ENCODE data around the gene ANKRD24. TPM values are rescaled to one million over a fixed set of nuclear protein-coding genes. Genes with fewer than 3 reads are reported as not detected.

ANKRD24 gene
- total and polyA plus RNA-seq, 4 donors, result 0.28 to 2.5 (median 1.4) TPM

DNA sequence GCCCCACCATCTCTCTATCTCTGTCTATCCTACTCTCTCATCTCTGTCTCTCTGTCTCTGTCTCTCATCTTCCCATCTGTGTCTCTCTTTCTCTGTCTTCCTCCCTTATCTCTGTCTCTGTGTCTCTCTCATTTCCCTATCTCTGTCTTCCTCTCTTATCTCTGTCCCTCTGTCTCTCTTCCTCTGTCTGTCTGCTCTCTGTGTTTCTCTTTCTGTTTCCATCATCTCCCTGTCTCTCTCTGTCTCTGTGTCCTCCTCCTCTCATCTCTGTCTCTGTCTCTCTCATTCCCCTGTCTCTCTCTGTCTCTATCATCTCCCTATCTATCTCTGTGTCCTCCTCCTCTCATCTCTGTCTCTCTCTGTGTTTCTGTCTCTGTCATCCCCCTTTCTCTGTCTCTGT, 45.3 kb downstream of the ANKRD24 start:
- no peak overlapping the region for H3K4me3 ChIP-seq (ENCODE audit: low read depth in 1 of 3, low read length in 3 of 3)
- H3K9ac ChIP-seq (ENCODE audit: low read depth in 1 of 2, low read length in 2 of 2), result no peak overlapping the region
- H3K9me3 ChIP-seq (ENCODE audit: control insufficient read depth in 4 of 4, low read length in 3 of 4), result no peaks in the 10 kb centered on the region
- H3K4me1 ChIP-seq (ENCODE audit: control insufficient read depth in 4 of 4, insufficient read depth in 4 of 4, low read length in 3 of 4), result peaks cover 0 to 6% (median 0%) of the 10 kb centered on the region in 4 donors
- TF ChIP-seq JUND (IDR thresholded peaks at IDR 0.05) (no peak), NR2F2 (IDR thresholded peaks at IDR 0.05) (no peak), YY1 (IDR thresholded peaks at IDR 0.05) (no peak), HNF4A (conservative IDR thresholded peaks at IDR 0.05) (no peak), RAD21 (IDR thresholded peaks at IDR 0.05) (no peak), RXRA (IDR thresholded peaks at IDR 0.05) (no peak), SP1 (IDR thresholded peaks at IDR 0.05) (no peak), EGR1 (IDR thresholded peaks at IDR 0.05; ENCODE audit: low read depth in 2 of 2) (no peak), FOXA1 (IDR thresholded peaks at IDR 0.05) (no peak), TAF1 (conservative IDR thresholded peaks at IDR 0.05) (no peak), HNF4G (IDR thresholded peaks at IDR 0.05) (no peak), GABPA (IDR thresholded peaks at IDR 0.05 in 1 of 2, conservative IDR thresholded peaks at IDR 0.05 in 1 of 2) (no peak)
- TF ChIP-seq, protein P1, sequence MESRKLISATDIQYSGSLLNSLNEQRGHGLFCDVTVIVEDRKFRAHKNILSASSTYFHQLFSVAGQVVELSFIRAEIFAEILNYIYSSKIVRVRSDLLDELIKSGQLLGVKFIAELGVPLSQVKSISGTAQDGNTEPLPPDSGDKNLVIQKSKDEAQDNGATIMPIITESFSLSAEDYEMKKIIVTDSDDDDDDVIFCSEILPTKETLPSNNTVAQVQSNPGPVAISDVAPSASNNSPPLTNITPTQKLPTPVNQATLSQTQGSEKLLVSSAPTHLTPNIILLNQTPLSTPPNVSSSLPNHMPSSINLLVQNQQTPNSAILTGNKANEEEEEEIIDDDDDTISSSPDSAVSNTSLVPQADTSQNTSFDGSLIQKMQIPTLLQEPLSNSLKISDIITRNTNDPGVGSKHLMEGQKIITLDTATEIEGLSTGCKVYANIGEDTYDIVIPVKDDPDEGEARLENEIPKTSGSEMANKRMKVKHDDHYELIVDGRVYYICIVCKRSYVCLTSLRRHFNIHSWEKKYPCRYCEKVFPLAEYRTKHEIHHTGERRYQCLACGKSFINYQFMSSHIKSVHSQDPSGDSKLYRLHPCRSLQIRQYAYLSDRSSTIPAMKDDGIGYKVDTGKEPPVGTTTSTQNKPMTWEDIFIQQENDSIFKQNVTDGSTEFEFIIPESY (IDR thresholded peaks at IDR 0.05), result no peak
- TF ChIP-seq, protein P2, sequence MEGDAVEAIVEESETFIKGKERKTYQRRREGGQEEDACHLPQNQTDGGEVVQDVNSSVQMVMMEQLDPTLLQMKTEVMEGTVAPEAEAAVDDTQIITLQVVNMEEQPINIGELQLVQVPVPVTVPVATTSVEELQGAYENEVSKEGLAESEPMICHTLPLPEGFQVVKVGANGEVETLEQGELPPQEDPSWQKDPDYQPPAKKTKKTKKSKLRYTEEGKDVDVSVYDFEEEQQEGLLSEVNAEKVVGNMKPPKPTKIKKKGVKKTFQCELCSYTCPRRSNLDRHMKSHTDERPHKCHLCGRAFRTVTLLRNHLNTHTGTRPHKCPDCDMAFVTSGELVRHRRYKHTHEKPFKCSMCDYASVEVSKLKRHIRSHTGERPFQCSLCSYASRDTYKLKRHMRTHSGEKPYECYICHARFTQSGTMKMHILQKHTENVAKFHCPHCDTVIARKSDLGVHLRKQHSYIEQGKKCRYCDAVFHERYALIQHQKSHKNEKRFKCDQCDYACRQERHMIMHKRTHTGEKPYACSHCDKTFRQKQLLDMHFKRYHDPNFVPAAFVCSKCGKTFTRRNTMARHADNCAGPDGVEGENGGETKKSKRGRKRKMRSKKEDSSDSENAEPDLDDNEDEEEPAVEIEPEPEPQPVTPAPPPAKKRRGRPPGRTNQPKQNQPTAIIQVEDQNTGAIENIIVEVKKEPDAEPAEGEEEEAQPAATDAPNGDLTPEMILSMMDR (IDR thresholded peaks at IDR 0.05; ENCODE audit: low read depth, low read length, missing input control), result no peak
- TF ChIP-seq, protein P3, sequence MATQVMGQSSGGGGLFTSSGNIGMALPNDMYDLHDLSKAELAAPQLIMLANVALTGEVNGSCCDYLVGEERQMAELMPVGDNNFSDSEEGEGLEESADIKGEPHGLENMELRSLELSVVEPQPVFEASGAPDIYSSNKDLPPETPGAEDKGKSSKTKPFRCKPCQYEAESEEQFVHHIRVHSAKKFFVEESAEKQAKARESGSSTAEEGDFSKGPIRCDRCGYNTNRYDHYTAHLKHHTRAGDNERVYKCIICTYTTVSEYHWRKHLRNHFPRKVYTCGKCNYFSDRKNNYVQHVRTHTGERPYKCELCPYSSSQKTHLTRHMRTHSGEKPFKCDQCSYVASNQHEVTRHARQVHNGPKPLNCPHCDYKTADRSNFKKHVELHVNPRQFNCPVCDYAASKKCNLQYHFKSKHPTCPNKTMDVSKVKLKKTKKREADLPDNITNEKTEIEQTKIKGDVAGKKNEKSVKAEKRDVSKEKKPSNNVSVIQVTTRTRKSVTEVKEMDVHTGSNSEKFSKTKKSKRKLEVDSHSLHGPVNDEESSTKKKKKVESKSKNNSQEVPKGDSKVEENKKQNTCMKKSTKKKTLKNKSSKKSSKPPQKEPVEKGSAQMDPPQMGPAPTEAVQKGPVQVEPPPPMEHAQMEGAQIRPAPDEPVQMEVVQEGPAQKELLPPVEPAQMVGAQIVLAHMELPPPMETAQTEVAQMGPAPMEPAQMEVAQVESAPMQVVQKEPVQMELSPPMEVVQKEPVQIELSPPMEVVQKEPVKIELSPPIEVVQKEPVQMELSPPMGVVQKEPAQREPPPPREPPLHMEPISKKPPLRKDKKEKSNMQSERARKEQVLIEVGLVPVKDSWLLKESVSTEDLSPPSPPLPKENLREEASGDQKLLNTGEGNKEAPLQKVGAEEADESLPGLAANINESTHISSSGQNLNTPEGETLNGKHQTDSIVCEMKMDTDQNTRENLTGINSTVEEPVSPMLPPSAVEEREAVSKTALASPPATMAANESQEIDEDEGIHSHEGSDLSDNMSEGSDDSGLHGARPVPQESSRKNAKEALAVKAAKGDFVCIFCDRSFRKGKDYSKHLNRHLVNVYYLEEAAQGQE (IDR thresholded peaks at IDR 0.05), result no peak
- TF ChIP-seq, protein P4, sequence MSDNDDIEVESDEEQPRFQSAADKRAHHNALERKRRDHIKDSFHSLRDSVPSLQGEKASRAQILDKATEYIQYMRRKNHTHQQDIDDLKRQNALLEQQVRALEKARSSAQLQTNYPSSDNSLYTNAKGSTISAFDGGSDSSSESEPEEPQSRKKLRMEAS (IDR thresholded peaks at IDR 0.05), result no peak
- no peak for DNase-seq (ENCODE audit: low spot score)
- H3K27me3 ChIP-seq (ENCODE audit: control insufficient read depth in 4 of 4, insufficient read depth in 4 of 4, low read length in 3 of 4), result peaks cover 0 to 2% (median 0%) of the 10 kb centered on the region in 4 donors
- H3K36me3 ChIP-seq (ENCODE audit: control insufficient read depth in 4 of 4, insufficient read depth in 3 of 4, low read depth in 1 of 4, low read length in 3 of 4), result no peaks in the 10 kb centered on the region
- H3K27ac ChIP-seq (ENCODE audit: low read depth in 1 of 2, low read length in 2 of 2), result no peak overlapping the region

DNA sequence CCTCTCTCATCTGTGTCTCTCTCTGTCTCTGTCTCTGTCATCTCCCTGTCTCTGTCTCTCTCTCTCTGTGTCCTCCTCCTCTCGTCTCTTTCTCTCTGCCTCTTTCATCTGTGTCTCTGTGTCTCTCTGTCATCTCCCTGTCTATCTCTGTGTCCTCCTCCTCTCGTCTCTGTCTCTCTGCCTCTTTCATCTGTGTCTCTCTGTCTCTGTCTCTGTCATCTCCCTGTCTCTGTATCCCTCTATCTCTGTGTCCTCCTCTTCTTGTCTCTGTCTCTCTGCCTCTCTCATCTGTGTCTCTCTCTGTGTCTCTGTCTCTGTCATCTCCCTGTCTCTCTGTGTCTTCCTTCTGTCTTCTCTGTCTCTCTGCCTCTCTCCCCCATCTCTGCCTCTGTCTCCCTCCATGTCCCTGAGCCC, 46.3 kb downstream of the ANKRD24 start:
- Histone ChIP-seq H3K36me3 (ENCODE audit: control insufficient read depth in 4 of 4, insufficient read depth in 3 of 4, low read depth in 1 of 4, low read length in 3 of 4) (no peaks in the 10 kb centered on the region), H3K9me3 (ENCODE audit: control insufficient read depth in 4 of 4, low read length in 3 of 4) (no peaks in the 10 kb centered on the region), H3K4me3 (ENCODE audit: low read depth in 1 of 3, low read length in 3 of 3) (no peak overlapping the region), H3K27ac (ENCODE audit: low read depth in 1 of 2, low read length in 2 of 2) (no peak overlapping the region), H3K4me1 (ENCODE audit: control insufficient read depth in 4 of 4, insufficient read depth in 4 of 4, low read length in 3 of 4) (peaks cover 0 to 6% (median 0%) of the 10 kb centered on the region in 4 donors), H3K27me3 (ENCODE audit: control insufficient read depth in 4 of 4, insufficient read depth in 4 of 4, low read length in 3 of 4) (peaks cover 0 to 2% (median 0%) of the 10 kb centered on the region in 4 donors), H3K9ac (ENCODE audit: low read depth in 1 of 2, low read length in 2 of 2) (no peak overlapping the region)
- no peak for DNase-seq (ENCODE audit: low spot score)
- 60% methylated on average over 2 of the region's 2 CpGs for WGBS
- TF ChIP-seq RAD21 (IDR thresholded peaks at IDR 0.05) (no peak), EGR1 (IDR thresholded peaks at IDR 0.05; ENCODE audit: low read depth in 2 of 2) (no peak), TAF1 (conservative IDR thresholded peaks at IDR 0.05) (no peak), HNF4A (conservative IDR thresholded peaks at IDR 0.05) (no peak), HNF4G (IDR thresholded peaks at IDR 0.05) (no peak), FOXA2 (IDR thresholded peaks at IDR 0.05) (no peak), RXRA (IDR thresholded peaks at IDR 0.05) (no peak), SP1 (IDR thresholded peaks at IDR 0.05) (no peak), YY1 (IDR thresholded peaks at IDR 0.05) (no peak), FOXA1 (IDR thresholded peaks at IDR 0.05) (no peak)
- TF ChIP-seq, protein P4 (IDR thresholded peaks at IDR 0.05), result no peak
- TF ChIP-seq, protein P5, sequence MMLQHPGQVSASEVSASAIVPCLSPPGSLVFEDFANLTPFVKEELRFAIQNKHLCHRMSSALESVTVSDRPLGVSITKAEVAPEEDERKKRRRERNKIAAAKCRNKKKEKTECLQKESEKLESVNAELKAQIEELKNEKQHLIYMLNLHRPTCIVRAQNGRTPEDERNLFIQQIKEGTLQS (IDR thresholded peaks at IDR 0.05), result no peak
- TF ChIP-seq, protein P1 (IDR thresholded peaks at IDR 0.05), result no peak

All from liver (tissue), 9 donors.